PC-9 (cell line): ENCODE data around the gene HOXC10. TPM values are rescaled to one million over a fixed set of nuclear protein-coding genes. Genes with fewer than 3 reads are reported as not detected.

Experiments
- BruUV-seq: library from RNA; stranded (reverse); fragments of 400-500 nt; replicated peaks from 2 replicates; lab custom pipeline; 2021; lab: Mats Ljungman, UMichigan
- CTCF ChIA-PET: fragments of 300-600 bp; sonication (Branson Sonifier 250); formaldehyde crosslinking; loops from one replicate; lab custom pipeline; 2022; ENCODE audit warnings: antibody characterized with exemption; lab: Charles Lee
- POLR2A ChIA-PET: fragments of 300-600 bp; sonication (Branson Sonifier 250); formaldehyde crosslinking; loops from one replicate; lab custom pipeline; 2022; ENCODE audit warnings: antibody characterized with exemption; ENCODE audit not compliant: unreplicated experiment; lab: Charles Lee
- DNase-seq, 2 experiments: peaks; one replicate each; pipeline versions ENCODE4 v3.0.0 to v3.0.0-alpha.2; 2015 to 2022; ENCODE audit warnings: mixed read lengths in 1 of 2
- H2AFZ ChIP-seq: fragments of 200-600 bp; sonication (generic); 2 replicates; pipeline ENCODE4 v1.8.1; 2017; ENCODE audit warnings: antibody characterized with exemption
- H3F3A ChIP-seq: fragments of 200-600 bp; sonication (generic); 2 replicates; pipeline ENCODE4 v1.8.1; 2017; ENCODE audit warnings: antibody characterized with exemption, mild to moderate bottlenecking, low read depth; ENCODE audit not compliant: insufficient read depth
- H3K27ac ChIP-seq: fragments of 200-600 bp; sonication (generic); 2 replicates; pipeline ENCODE4 v1.6.1; 2016; ENCODE audit warnings: mixed run types
- H3K27me3 ChIP-seq: fragments of 200-600 bp; sonication (generic); 2 replicates; pipeline ENCODE4 v1.6.1; 2016; ENCODE audit warnings: low read depth, mixed run types; ENCODE audit not compliant: insufficient read depth
- H3K36me3 ChIP-seq: fragments of 200-600 bp; sonication (generic); 2 replicates; pipeline ENCODE4 v1.6.1; 2016; ENCODE audit warnings: low read depth, mixed run types
- H3K4me1 ChIP-seq: fragments of 200-600 bp; sonication (generic); replicated peaks from 2 replicates; pipeline ENCODE4 v1.6.1; 2016; ENCODE audit warnings: mixed run types; ENCODE audit not compliant: insufficient read depth
- H3K4me2 ChIP-seq: fragments of 200-600 bp; sonication (generic); 2 replicates; pipeline ENCODE4 v1.6.1; 2017; ENCODE audit warnings: mixed run types
- H3K4me3 ChIP-seq: fragments of 200-600 bp; sonication (generic); 2 replicates; pipeline ENCODE4 v1.6.1; 2016; ENCODE audit warnings: mixed run types
- H3K79me2 ChIP-seq: fragments of 200-600 bp; sonication (generic); 2 replicates; pipeline ENCODE4 v1.6.1; 2017; ENCODE audit warnings: low read depth, mixed run types
- H3K9me2 ChIP-seq: fragments of 200-600 bp; sonication (generic); 2 replicates; pipeline ENCODE4 v1.8.1; 2017; ENCODE audit warnings: mild to moderate bottlenecking; ENCODE audit not compliant: insufficient read depth
- H3K9me3 ChIP-seq: fragments of 200-600 bp; sonication (generic); 2 replicates; pipeline ENCODE4 v1.8.1; 2016; ENCODE audit warnings: low read depth; ENCODE audit not compliant: insufficient read depth
- H4K20me1 ChIP-seq: fragments of 200-600 bp; sonication (generic); 2 replicates; pipeline ENCODE4 v1.8.1; 2017; ENCODE audit not compliant: insufficient read depth
- EZH2 ChIP-seq: fragments of 200-600 bp; sonication (generic); IDR thresholded peaks from 2 replicates; pipeline ENCODE4 v1.8.0; 2017; ENCODE audit warnings: antibody characterized with exemption, low read depth
- intact Hi-C: fragments of 100-400 bp; cut with micrococcal nuclease; formaldehyde crosslinking; loops from one replicate; pipeline ENCODE4 v1.10.0; 2022; ENCODE audit not compliant: unreplicated experiment
- total RNA-seq: library from RNA; stranded (reverse); gene quantifications from 2 replicates; pipeline ENCODE4 v1.2.3, GENCODE V29; 2021
- TF ChIP-seq, protein P1 (sequence below): fragments of 200-600 bp; sonication (generic); conservative IDR thresholded peaks from 2 replicates; pipeline ENCODE4 v1.6.1; 2017; ENCODE audit warnings: mixed run types, antibody characterized with exemption, mild to moderate bottlenecking, moderate library complexity

Gene HOXC10
- total RNA-seq, 1 experiment from 2014 or later = 1.1 TPM

DNA sequence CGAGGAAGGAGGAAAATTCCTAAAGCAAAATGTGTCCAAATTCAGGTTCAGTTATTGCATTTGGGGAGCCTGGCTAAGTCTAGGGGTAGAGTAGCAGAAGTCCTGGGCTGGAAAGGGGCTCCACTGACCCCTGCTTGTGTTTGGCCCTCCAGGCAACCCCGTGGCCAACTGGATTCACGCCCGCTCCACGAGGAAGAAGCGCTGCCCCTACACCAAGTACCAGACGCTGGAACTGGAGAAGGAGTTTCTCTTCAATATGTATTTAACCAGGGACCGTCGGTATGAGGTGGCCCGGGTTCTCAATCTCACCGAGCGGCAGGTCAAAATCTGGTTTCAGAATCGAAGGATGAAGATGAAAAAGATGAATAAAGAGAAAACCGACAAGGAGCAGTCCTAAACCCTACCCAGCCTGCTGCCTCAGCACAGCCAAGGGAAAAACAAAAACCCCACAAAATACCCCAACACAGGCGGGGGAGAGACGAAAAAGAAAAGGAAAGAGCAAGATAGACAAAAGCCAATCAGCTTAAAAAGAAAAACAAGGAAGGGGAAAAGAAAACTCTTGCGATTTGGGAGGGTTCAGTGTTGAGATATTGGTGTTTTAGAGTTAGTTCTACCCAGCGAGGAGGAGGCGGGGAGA, 17.4 kb downstream of the HOXC10 start:
- Histone ChIP-seq H3K4me2 (no peak overlapping the region), H3K9me2 (no peaks in the 10 kb centered on the region), H3K4me3 (no peak overlapping the region), H3K9me3 (no peaks in the 10 kb centered on the region), H3K79me2 (no peaks in the 10 kb centered on the region), H3K27ac (no peak overlapping the region), H3K4me1 (no peaks in the 10 kb centered on the region), H3F3A (peaks cover 4% of the 10 kb centered on the region; the same call in 1 of the 2 replicates), H2AFZ (no peak overlapping the region), H3K27me3 (no peaks in the 10 kb centered on the region), H4K20me1 (no peaks in the 10 kb centered on the region), H3K36me3 (no peaks in the 10 kb centered on the region)
- intact Hi-C loops = no loop called here
- BruUV-seq = no TSS peak
- DNase-seq = no peak
- TF ChIP-seq, protein P1, sequence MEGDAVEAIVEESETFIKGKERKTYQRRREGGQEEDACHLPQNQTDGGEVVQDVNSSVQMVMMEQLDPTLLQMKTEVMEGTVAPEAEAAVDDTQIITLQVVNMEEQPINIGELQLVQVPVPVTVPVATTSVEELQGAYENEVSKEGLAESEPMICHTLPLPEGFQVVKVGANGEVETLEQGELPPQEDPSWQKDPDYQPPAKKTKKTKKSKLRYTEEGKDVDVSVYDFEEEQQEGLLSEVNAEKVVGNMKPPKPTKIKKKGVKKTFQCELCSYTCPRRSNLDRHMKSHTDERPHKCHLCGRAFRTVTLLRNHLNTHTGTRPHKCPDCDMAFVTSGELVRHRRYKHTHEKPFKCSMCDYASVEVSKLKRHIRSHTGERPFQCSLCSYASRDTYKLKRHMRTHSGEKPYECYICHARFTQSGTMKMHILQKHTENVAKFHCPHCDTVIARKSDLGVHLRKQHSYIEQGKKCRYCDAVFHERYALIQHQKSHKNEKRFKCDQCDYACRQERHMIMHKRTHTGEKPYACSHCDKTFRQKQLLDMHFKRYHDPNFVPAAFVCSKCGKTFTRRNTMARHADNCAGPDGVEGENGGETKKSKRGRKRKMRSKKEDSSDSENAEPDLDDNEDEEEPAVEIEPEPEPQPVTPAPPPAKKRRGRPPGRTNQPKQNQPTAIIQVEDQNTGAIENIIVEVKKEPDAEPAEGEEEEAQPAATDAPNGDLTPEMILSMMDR = no peak
- no peak for TF ChIP-seq EZH2
- ChIA-PET CTCF (interaction anchor here (0.6 kb wide), 1 partner anchor 12 kb away, joined by 3 read pairs; no protein-coding TSS in a partner anchor), POLR2A (no interaction called here)

DNA sequence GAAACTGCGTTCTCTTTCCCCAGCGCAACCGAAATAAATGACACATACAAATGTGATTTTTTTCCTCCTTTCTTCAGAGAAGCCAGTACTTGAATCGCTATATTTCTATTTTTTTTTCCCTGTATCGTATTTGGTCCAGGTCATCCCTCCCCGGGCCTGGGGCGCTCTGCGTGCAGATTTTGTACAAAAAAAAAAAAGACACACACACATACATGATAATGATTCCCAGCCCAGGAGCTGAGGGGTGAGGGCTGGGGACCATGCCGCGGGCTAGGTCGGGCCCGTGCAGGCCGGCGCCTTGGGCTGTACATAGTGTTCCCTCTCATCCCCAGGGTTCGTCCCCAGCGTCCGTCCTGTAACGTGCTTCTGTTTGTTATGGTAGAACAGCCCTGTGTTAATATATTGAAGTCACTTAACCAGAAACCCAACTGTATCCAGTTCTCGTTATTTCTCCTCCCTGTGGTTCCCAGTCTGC, 18.0 kb downstream of the HOXC10 start:
- intact Hi-C loops = no loop called here
- Histone ChIP-seq H3K4me3 (no peak overlapping the region), H2AFZ (no peak overlapping the region), H3K4me2 (no peak overlapping the region), H3F3A (peaks cover 4% of the 10 kb centered on the region; the same call in 1 of the 2 replicates), H3K79me2 (no peaks in the 10 kb centered on the region), H3K9me2 (no peaks in the 10 kb centered on the region), H3K36me3 (no peaks in the 10 kb centered on the region), H3K27me3 (no peaks in the 10 kb centered on the region), H3K4me1 (no peaks in the 10 kb centered on the region), H3K9me3 (no peaks in the 10 kb centered on the region), H3K27ac (no peak overlapping the region), H4K20me1 (no peaks in the 10 kb centered on the region)
- no peak for DNase-seq
- no peak for TF ChIP-seq EZH2
- TF ChIP-seq, protein P1 = no peak
- POLR2A ChIA-PET = no interaction called here
- BruUV-seq = no TSS peak
- CTCF ChIA-PET = no interaction called here

DNA sequence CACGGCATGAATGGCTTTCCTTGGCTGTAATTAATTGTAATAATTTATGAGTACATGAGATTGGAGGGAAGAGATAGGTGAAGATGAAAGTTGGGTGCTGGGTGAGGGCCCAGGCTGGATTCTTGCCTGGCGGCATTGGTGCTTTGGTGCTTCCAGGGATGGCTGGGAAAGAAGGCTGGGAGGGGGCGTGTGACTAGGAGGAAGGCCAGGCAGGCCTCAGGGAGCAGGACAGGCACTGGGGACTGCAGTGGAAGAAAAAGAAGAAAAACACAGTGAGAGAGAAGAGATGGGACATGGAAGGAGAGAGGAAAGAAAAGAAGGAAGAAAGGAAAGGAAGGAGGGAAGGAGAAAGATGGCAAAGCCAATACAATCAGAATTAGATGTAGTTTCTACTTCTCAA, 18.7 kb downstream of the HOXC10 start:
- Histone ChIP-seq H3K4me2 (no peak overlapping the region), H3K9me2 (no peaks in the 10 kb centered on the region), H3K27ac (no peak overlapping the region), H3F3A (peaks cover 3% of the 10 kb centered on the region; the same call in 1 of the 2 replicates), H2AFZ (no peak overlapping the region), H3K27me3 (no peaks in the 10 kb centered on the region), H3K36me3 (no peaks in the 10 kb centered on the region), H4K20me1 (no peaks in the 10 kb centered on the region), H3K9me3 (no peaks in the 10 kb centered on the region), H3K4me3 (no peak overlapping the region), H3K79me2 (no peaks in the 10 kb centered on the region), H3K4me1 (no peaks in the 10 kb centered on the region)
- POLR2A ChIA-PET = no interaction called here
- BruUV-seq = no TSS peak
- TF ChIP-seq EZH2 = no peak
- TF ChIP-seq, protein P1 = no peak
- intact Hi-C loops = no loop called here
- CTCF ChIA-PET = no interaction called here
- no peak for DNase-seq
